HG02571 (cell line): ENCODE data around the gene CNPY3.

Experiments
- ATAC-seq: cut with Tn5 transposase; IDR thresholded peaks from one replicate; pipeline ENCODE4 v1.9.1; 2021; ENCODE audit warnings: mild to moderate bottlenecking, moderate library complexity; ENCODE audit not compliant: unreplicated experiment

CNPY3 gene

DNA sequence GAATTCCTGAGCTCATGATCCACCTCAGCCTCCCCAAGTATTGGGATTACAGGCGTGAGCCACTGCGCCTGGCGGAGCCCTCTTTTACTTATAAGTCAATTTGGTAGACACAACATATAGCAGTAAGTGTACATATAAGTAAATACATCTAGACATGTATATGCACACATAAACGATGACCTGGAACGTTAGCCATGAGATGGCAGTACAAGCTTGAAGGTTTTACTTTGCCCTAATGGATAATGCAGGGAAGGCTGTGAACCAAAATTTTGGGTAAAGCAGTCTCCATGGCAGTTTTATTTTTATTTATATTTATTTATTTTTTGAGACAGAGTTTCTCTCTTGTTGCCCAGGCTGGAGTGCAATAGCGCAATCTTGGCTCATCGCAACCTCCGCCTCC is 28.8 kb downstream of the CNPY3 start:
- ATAC-seq = no peak

DNA sequence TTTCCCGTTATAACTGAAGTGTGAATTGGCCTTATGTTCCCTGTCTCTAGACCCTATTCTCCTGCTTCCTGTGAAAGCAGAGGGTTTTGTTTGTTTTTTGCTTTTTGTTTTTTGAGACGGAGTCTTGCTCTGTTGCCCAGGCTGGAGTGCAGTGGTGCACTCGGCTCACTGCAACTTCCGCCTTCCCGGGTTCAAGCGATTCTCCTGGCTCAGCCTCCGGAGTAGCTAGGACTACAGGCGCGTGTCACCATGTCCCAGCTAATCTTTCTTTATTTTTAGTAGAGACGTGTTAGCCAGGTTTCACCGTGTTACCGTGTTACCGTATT is 30.6 kb downstream of the CNPY3 start:
- ATAC-seq = no peak

GRCh38 chr6:42960243-42961019 is 31.2 kb downstream of the CNPY3 start, which contains the start of gene GNMT:
TSS of gene GNMT (plus strand) at chr6:42960754. CDS start at chr6:42960768, 14 bp downstream.
- no peak for ATAC-seq

- no peak for ATAC-seq
These were observed 31.8 kb downstream of the CNPY3 start for GRCh38 chr6:42961020-42961470.

DNA sequence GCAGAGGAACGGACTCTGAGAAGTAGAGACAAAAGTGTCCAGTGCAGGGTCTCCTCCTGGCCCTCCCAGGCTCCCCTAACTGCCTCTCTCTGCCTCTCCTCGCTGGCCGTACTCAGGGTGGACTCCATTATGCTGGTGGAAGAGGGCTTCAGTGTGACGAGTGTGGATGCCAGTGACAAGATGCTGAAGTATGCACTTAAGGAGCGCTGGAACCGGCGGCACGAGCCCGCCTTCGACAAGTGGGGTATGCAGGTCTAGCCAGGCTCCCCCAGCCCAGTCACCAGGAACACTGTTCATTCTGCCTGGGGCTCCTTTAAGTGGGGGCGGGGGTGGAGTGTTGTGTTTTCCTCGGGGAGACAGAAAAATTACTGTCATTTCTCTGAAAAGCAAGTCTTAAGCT is 32.8 kb downstream of the CNPY3 start:
- no peak for ATAC-seq

DNA sequence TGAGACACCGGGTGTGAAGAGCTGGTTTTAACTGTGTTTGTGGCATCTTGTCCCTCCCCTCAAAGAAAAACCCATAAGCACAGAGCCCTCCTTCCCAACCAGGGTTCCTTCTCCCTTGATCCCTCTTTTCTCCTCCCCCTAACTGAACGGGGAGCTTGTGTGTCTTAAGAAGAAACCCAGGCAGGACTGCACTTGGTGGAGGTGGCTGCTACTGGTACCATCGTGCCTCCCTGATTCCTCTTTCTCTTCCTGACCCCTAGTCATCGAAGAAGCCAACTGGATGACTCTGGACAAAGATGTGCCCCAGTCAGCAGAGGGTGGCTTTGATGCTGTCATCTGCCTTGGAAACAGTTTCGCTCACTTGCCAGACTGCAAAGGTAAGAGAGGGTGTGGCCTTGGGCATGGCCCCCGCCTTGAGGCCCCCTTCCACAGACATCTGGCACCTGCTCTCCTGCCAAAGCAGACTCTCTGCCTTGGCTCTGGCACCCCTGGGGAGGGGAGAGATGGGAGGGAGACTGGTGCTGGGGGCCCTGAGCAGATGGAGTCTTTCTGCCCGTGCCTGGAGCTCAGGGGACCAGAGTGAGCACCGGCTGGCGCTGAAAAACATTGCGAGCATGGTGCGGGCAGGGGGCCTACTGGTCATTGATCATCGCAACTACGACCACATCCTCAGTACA is 33.4 kb downstream of the CNPY3 start:
- no peak for ATAC-seq

DNA sequence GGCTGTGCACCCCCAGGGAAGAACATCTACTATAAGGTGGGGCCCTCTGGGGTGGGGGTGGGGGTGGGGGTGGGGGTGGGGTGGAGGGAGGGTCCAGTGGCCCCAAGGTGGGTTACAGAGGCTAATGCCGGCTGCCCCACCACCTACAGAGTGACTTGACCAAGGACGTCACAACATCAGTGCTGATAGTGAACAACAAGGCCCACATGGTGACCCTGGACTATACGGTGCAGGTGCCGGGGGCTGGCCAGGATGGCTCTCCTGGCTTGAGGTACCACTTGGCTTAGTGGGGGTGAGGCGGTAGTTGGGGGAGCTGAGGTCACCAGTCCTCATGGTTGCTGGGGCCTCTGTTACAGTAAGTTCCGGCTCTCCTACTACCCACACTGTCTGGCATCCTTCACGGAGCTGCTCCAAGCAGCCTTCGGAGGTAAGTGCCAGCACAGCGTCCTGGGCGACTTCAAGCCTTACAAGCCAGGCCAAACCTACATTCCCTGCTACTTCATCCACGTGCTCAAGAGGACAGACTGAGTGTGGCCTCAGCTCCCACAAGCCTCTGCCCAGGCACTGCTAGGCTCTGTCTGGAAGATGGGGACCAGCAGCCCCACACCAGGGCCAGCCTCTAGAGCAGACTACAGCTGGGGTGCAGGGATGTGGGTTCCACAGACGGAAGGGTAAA is 34.0 kb downstream of the CNPY3 start:
- no peak for ATAC-seq

DNA sequence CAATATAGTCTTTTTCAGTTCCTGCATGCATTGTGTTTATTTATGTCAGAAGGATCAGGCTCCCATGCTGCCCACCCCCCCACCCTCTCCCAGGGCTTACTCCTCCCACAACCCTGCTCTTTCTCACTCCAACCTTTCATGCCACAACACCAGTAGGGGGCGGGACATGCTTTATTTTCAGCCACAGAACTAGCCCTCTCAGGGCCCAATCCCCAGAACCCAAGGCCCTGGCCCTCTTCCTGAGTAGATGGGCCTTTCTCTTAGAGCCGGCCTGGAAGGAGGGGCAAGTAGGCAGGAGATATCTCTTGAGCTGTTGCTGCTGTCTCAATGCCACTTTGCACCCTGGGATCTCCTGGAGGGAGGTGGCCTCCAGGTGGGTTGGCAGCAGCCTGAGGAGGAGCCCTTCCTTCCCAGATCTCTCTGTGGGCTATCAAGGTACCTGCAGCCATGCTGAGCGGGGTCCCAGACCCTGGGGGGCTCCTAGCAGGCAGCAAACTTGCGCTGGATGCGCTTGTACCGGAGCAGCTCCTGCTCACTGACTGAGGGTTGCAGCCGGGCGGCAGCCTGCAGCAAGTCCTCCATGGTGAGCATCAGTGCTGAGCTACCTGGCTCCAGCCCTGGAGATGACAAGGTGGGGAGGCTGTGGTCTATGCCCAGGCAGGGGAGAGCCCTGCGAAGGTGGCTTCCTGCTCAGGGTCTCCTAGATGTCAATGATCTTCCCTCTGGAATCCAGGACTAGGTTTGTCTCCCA is 34.8 kb downstream of the CNPY3 start:
- no peak for ATAC-seq

DNA sequence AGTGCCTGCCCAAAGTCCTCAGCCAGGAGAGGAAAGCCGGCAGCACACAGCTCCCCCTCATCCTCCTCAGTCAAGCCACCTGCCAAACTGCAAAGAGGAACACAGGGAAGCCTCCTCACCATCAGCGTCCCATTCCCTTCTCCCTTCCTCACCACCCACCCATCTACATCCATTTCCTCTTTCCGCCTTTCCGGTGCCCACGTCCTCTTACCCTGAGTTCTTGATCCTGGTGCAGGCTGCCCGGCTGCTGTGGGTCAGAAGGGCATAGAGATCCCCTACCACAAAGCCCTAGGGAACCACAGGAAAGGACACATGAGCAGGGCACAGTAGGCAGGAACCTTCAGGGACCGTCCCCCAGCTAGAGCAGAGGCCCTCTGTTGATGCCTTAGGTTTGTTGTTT is 37.3 kb downstream of the CNPY3 start:
- no peak for ATAC-seq

GRCh38 chr6:42967228-42967627 is 37.9 kb downstream of the CNPY3 start:
- no peak for ATAC-seq

DNA sequence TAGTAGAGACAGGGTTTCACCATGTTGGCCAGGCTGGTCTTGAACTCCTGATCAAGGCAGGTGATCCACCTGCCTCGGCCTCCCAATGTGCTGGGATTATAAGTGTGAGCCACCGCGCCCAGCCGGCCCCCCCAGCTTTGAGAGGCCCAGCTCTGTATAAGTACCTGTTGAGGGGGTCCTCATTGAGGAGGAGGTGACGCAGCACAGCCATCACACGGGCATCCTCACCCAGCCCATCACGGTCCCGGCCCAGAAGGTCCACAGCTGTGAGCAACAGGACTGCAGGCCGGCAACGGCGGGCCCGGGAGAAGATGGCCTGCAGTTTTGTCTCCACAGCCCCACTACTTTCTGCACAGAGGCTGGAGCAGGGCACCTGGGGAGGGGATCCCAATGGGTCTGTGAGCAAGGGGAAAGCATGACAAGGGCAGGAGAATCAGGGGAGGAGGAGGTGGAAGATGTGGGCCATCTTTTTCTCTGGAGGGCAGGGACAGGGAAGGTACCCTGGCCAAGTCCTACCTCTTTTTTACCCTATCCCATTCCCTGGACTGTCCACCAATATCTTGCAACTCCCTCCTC is 38.9 kb downstream of the CNPY3 start:
- no peak for ATAC-seq

- ATAC-seq = no peak
These were observed 39.5 kb downstream of the CNPY3 start for GRCh38 chr6:42968783-42969182.

- no peak for ATAC-seq
These were observed 40.2 kb downstream of the CNPY3 start for GRCh38 chr6:42969431-42969830.

- ATAC-seq = no peak
These were observed 40.7 kb downstream of the CNPY3 start for GRCh38 chr6:42969934-42970333.

DNA sequence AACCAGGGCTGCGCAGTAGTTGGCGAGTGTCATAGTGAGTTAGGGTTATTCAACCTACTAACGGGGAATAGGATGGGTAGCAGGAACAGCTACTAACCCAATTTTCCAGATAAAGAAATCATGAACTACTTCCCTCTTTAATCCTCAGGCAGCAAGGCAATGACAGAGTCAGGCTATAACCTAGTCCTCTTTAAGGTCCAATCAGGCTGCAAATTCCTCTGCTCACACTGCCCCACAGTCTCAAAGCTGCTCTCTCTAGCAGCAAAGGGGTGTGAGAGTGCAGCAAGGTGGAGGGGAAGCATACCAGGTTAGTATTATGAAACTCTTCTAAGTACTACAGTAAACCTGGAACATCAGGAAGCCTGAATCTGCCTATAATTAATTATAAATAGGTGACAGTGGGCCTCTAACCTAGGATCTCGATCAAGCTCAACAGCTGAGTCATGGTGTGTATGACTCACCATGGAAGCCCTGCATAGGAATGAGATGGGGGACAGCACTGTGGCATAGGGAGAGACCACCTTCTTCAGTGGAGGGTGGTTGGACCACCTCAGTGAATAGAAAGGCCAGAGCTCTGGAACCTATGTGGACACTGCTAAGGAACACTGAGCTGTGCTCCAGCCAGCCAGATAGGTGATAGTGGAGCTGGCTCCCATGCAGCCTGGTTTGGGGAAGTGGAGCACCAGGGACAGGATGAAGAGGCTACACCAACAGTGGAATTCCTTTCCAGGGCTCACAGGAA is 41.8 kb downstream of the CNPY3 start:
- no peak for ATAC-seq

GRCh38 chr6:42971746-42972327 is 42.6 kb downstream of the CNPY3 start:
- no peak for ATAC-seq

- ATAC-seq = no peak
These were observed 44.6 kb downstream of the CNPY3 start for GRCh38 chr6:42973926-42974325.

DNA sequence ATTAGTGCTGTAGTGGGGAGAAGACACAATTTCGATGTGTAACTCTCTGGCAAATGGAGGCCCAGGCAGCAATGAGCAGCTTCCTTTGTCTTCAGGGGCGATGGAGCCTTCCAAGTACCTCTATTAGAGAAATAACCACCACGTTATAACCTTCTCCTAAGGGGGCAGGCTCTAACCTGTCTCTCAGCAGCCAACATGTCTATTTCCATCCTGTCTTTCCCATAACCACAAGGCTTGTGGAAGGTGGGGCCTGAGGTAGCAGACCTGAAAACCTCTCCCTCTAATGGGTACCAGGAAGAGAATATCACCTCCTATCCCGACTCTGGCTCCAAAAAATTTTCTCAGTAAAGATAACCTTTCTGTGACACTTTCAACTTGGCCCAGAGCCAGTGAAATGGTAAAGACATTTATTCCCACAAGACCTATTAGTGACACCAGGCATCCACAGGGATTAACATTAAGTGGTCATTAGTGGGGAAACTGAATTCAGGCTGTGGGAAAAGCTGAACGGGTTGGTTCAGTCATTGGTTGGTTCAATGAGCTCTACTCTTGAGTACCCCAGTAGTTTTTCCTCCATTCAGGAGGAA is 45.7 kb downstream of the CNPY3 start:
- no peak for ATAC-seq

GRCh38 chr6:42978487-42978838 is 49.2 kb downstream of the CNPY3 start:
- ATAC-seq = peak; percentile 23
